Adrenal gland (tissue), 12 donors: ENCODE measurements around the gene TMEM175. TPM values are rescaled to one million over a fixed set of nuclear protein-coding genes. Genes with fewer than 3 reads are reported as not detected.

ENCODE experiments used
- DNase-seq, 7 donors: peaks; one replicate each; pipeline ENCODE4 v3.0.0-alpha.2; 2019 to 2020
- H3K27ac ChIP-seq, 5 donors: fragments of 200-600 bp; sonication (generic) in 4 of 5; 1 replicate in 3 of 5; 2 replicates in 2 of 5; pipeline versions ENCODE4 v1.5.1 to v1.8.0; 2016 to 2020; ENCODE audit warnings: mild to moderate bottlenecking in 1 of 5
- H3K27me3 ChIP-seq: fragments of 200-600 bp; 2 replicates; pipeline ENCODE4 v1.8.0; 2021
- H3K36me3 ChIP-seq, 2 donors: fragments of 200-600 bp; replicated peaks in 1 of 2; 1 replicate in 1 of 2; 2 replicates in 1 of 2; pipeline versions ENCODE4 v1.5.1 to v1.8.0; 2018 to 2022
- H3K4me1 ChIP-seq, 2 donors: fragments of 200-600 bp; replicated peaks in 1 of 2; 1 replicate in 1 of 2; 2 replicates in 1 of 2; pipeline versions ENCODE4 v1.5.1 to v1.8.0; 2018 to 2021
- H3K4me3 ChIP-seq, 4 donors: fragments of 200-600 bp; sonication (generic) in 3 of 4; one replicate each; pipeline ENCODE4 v1.5.1; 2016 to 2018
- H3K9me3 ChIP-seq, 3 donors: fragments of 200-600 bp; sonication (generic) in 1 of 3; replicated peaks in 1 of 3; 1 replicate in 2 of 3; 2 replicates in 1 of 3; pipeline versions ENCODE4 v1.5.1 to v1.8.0; 2016 to 2021
- CTCF ChIP-seq, 6 experiments: fragments of 450-650 bp in 4 of 6; fragments of 200-600 bp in 2 of 6; sonication (generic) in 1 of 6; IDR thresholded peaks; 1 replicate in 5 of 6; 2 replicates in 1 of 6; pipeline versions ENCODE4 v1.5.1 to v1.8.0; 2016 to 2021; ENCODE audit warnings: antibody characterized with exemption in 6 of 6, mild to moderate bottlenecking in 2 of 6, moderate library complexity in 1 of 6
- POLR2A ChIP-seq, 2 donors: fragments of 450-650 bp; IDR thresholded peaks; one replicate each; pipeline ENCODE4 v1.6.1; 2017; ENCODE audit warnings: antibody characterized with exemption in 2 of 2, mild to moderate bottlenecking in 2 of 2, moderate library complexity in 1 of 2
- WGBS, 4 donors: extraction: QIAGEN DNeasy Blood & Tissue Kit in 2 of 4; methylation state at CpG; one replicate each; pipeline versions ENCODE4 v1.1.5 to v1.1.7; 2013 to 2017; 5-methylcytosine and 5-hydroxymethylcytosine counted together
- intact Hi-C, 2 donors: fragments of 100-400 bp; cut with DNase I; formaldehyde crosslinking; loops; one replicate each; pipeline versions ENCODE4 v1.14.1 to v1.15.0; 2022 to 2023
- polyA plus RNA-seq, 3 donors: library from polyadenylated mRNA; stranded (reverse); fragments of 200-250 nt in 2 of 3; fragments of 350-450 nt in 1 of 3; fragmentation: Illumina TruSeq in 1 of 3; extraction: RNeasy Lipid Tissue Mini Kit (QIAGEN cat#74804) in 1 of 3; gene quantifications; one replicate each; pipeline ENCODE4 v1.2.3, GENCODE V29; 2013 to 2014
- total RNA-seq, 9 donors: library from RNA; depleted of rRNA in 4 of 9; stranded (reverse); fragments of >200 nt in 4 of 9; fragments of 120-200 nt in 1 of 9; fragmentation: NEBNext Ultra II Directional in 1 of 9; extraction: Animal tissue kit (Norgen Biotek cat#: 25700) in 1 of 9; gene quantifications; one replicate each; pipeline versions ENCODE4 v1.1.0 to v1.2.4, GENCODE V29; 2013 to 2023
- donor health status: healthy with polysubstance abuse.
- donor health status: Bipolar disorder and iron deficiency.
- donor health status: DM: yes; HTN: yes; CAD: no.
- donor health status: DM: no; HTN: no; CAD: no.
- donor health status: DM: no; HTN: no; CAD: no.
- donor health status: DM: yes; HTN: yes; CAD: no.

Gene TMEM175
- total and polyA plus RNA-seq, 12 donors: 20.2 to 142 (median 47.9) TPM

- Histone ChIP-seq H3K27ac (no peak overlapping the region), H3K4me1 (peaks cover 13 to 22% of the 10 kb centered on the region in 2 donors), H3K36me3 (no peaks in the 10 kb centered on the region), H3K27me3 (no peaks in the 10 kb centered on the region), H3K9me3 (no peaks in the 10 kb centered on the region), H3K4me3 (peak overlapping the region in 1 of 4 donors; percentile 91)
- TF ChIP-seq POLR2A (IDR thresholded peaks at IDR 0.05) (no peak), CTCF (IDR thresholded peaks at IDR 0.05) (no peak)
- DNase-seq: no peak
- 52 to 64% (median 57%) methylated on average over 4 to 24 of the region's 24 CpGs for WGBS, 4 donors
- intact Hi-C loops: no loop called here
Measured at GRCh38 chr4:971666-972500, 39.6 kb downstream of the TMEM175 start.

- Histone ChIP-seq H3K4me1 (peaks cover 13 to 22% of the 10 kb centered on the region in 2 donors), H3K36me3 (no peaks in the 10 kb centered on the region), H3K9me3 (no peaks in the 10 kb centered on the region), H3K27ac (peak overlapping the region in 1 of 5 donors; percentile 55), H3K4me3 (peak overlapping the region; percentile 48 to 91 (median 66)), H3K27me3 (no peaks in the 10 kb centered on the region)
- intact Hi-C loops: no loop called here
- DNase-seq: peak in 1 of 7 donors; percentile 45
- TF ChIP-seq POLR2A (IDR thresholded peaks at IDR 0.05) (no peak), CTCF (IDR thresholded peaks at IDR 0.05) (no peak)
- 0 to 2% (median 1%) methylated on average over 10 to 65 of the region's 65 CpGs for WGBS, 4 donors
Measured at GRCh38 chr4:972651-973424, 40.6 kb downstream of the TMEM175 start.

GRCh38 chr4:973431-974397 lies 41.5 kb downstream of the TMEM175 start, which contains the start of gene DGKQ:
DGKQ (minus strand) TSS chr4:973569; CDS start chr4:973482, 87 bp downstream.
- peak; percentile 85 to 92 (median 91) for DNase-seq
- Histone ChIP-seq H3K27ac (peak within 1 kb of the TSS in 1 of 5 donors; percentile 55), H3K36me3 (no peaks in the 10 kb centered on the region), H3K4me1 (peaks cover 13 to 22% of the 10 kb centered on the region in 2 donors), H3K27me3 (no peaks in the 10 kb centered on the region), H3K4me3 (peak within 1 kb of the TSS; percentile 48 to 91 (median 66)), H3K9me3 (no peaks in the 10 kb centered on the region)
- intact Hi-C loops: no loop called here
- TF ChIP-seq CTCF (IDR thresholded peaks at IDR 0.05) (no peak), POLR2A (IDR thresholded peaks at IDR 0.05) (peak in 1 of 2 donors; percentile 23)
- 23 to 52% (median 29%) methylated on average over 16 to 123 of the region's 123 CpGs for WGBS, 4 donors
